NCI-H526 treated with DMSO at 0.1 percent for 48 hours (cell line): ENCODE results near the gene COTL1.
A peak's percentile ranks its signal among the peaks of the same experiment; 100 is the strongest.
"Not testable (repeated sequence)": the region's sequence is repeated elsewhere in the genome, so short reads cannot be mapped to it uniquely, and the experiment has no call there.

Source experiments
- DNase-seq: peaks from one replicate; lab custom pipeline; 2025; lab: John Stamatoyannopoulos, UW

COTL1 gene

DNA sequence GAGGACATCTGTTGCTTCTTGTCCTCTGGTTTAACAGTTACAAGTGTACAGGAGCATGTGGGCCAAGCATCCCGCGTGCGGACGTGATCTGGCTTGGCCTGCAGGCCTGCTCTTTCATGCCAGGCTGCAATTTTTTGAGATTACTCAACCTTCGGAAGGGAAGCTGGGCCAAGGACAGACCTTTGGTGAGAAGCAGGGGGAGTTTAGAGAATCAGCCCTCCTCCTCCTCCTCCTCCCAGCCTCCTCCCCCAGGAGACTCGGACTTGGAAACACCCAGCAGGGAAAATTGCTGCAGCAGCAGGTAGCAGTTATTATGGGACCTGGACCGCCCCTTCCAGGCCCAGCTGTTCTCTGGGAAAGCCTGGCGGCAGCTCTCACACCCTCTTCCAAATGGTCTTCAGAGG lies 25.3 kb upstream of the COTL1 start:
- DNase-seq, result no peak

DNA sequence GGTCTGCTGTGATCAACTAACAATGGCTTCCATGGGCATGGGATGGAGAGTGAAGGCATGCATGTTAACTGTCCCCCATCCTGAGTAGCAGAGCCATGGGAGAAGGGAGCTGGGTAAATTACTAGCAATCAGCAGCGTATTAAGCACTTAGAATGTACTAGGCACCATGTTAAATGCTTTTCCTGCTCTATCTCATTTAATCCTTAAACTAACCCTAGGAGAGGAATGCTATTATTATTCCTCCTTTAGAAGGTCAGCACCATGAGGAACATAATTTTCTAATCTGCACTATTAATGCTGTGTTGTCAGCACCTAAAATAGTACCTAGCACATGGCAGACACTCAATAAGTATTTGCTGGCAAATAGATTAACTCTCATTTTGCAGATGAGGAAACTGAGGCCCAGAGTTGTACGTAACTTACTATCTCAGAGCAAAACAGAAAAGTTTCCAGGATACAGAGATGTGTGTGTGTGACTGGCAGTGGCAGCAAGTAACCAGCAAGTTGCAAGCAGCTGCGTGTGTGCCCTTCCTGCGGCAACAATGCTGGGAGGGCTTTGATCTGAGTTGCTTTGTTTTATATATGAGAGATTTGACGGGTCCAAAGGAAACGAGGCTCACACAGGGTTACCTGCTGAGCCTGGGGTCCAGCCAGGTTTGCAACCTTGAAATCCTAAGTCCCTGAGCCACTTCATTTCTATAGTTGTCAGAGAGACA lies 23.9 kb upstream of the COTL1 start:
- no peak for DNase-seq

DNA sequence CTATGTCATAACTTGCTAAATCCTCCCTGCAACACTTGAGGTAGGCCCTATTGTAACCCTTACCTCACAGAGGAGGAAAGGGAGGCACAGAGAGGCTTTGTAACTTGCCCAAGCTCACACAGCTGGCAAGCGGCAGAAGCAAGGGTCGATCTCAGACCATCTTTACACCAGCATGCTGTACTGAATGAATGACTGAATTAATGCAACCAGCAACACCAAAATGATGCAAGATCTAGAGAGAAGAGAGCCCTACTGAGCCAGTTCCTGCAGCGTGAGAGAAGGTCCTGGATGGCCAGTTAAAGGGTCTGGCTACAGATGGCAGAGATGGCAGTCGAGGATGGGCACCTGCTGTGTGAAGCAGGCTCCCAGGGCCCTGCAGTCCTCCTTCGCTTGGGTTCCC lies 22.3 kb upstream of the COTL1 start:
- no peak for DNase-seq

DNA sequence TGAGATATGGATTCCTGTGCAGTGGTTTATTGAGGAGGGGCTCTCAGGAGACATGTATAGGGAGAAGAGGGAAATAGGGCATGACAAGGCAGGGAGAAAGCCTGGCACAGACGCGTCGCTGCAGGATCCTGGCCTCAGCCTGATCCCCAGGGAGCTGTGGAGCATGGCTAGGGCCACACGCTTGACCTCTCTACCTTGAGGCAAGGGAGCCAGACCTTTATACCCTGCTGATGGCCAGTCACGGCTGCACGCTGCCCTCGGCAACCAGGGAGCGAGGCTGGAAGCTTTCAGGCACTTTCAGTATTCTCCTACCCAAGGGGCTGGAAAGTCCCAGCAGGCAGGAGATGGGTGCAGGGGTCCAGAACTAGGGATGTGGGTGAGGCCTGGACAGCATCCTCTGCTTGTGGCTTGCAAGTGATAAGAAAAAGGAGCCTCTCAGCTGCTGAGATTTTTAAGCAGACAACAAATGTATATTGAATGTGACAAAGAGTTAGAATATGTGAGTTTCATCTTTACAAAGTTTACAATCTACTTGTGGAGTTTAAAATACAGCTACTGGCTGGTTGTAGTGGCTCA lies 20.4 kb upstream of the COTL1 start:
- DNase-seq, result no peak

DNA sequence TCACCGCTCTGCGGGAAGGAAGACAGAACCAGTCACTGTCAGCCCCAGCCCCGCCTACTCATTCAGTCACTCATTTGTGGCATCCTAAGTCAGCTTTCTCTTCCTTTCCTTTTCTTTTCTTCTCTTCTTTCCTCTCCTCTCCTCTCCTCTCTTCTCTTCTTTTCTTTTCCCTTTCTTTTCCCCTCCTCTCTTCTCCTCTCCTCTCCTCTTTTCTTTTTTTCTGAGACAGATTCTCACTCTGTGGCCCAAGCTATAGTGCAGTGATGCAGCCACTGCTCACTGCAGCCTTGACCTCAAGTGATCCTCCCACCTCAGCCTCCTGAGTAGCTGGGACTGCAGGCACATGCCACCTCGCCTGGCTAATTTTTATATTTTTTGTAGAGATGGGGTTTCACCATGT lies 19.8 kb upstream of the COTL1 start:
- no peak for DNase-seq

DNA sequence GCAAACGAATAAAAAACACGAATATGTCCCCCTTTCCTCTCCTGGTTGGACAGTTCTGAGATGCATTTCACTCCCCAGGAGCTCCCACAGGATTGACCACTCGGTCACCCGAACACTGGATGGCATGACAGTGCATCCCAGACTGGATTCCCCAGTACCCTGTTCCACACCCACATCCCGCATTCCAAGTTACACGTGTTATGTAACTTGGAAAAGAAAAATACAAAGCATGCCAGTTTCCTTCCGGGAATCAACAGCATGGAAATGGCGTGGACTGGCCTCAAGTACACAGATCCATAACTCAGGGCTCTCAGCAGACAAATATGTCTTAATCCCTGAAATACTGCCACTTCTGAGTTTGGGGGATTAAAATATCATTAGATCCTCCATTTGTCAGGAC lies 17.8 kb upstream of the COTL1 start:
- DNase-seq, result no peak

DNA sequence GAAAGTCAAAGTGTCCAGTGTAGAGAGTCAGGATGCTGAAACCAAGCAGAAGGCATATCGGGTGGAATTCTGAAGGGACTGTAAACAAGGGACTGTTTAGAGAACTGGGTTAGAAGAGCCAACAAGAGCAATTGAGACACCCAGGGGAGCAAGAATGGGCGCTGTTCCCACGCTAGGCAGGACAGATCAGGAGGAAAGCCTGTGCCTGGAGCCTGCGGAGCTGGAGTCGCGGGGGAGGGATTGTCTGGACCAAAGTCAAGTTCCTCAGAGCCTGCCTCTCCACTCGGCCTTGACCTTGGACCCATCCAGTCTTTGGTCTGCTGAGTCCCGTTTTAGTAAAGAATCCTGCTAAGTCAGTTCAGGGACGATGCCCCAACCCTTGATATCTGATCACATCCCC lies 15.7 kb upstream of the COTL1 start:
- no peak for DNase-seq

DNA sequence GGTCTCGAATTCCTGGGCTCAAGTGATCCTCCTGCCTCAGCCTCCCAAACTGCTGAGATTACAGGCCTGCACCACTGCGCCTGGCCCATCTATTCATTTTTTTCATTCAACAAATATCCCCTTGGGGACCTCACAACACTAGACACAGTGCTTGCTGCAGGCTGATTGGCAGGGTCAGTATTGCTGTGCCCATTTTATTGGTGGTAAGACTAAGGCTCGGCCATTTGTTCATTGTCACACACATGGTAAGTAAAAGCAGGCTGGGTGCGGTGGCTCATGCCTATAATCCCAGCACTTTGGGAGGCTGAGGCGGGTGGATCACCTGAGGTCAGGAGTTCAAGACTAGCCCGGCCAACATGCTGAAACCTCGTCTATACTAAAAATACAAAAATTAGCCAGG lies 15.0 kb upstream of the COTL1 start:
- DNase-seq, result not testable (repeated sequence)

DNA sequence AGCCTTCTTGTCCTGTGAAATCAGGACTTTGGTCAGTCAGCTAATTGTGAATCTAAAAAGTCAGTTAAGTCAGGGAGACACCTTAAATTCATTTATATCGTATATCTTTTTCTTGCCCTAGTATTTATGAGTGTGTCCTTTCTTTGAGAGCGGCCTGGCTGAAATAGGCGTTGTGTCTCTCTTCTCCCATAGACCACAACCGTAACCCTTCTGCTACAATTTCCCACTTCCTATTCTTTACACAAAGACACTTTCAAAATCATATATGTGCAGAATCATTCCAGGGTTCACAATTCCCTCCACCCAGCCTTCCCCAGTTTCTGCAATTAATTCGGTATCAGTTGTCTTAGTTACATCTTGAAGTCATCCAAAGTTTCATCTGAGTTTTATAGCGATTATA lies 14.0 kb upstream of the COTL1 start:
- DNase-seq, result no peak

DNA sequence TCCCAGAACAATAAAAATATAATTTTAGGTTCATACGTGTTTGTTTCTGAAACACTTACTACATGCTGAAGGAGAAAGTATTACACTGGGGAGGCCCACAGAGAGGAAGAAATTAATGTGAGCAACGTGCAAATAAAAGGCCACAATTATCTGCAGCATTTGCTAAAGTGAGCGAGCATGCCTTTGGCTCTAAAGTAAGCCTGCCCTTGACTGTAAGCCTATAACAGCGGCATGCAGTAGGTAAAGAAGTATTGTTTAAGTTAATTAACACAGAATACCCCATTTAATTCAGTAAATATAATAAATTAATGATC lies 13.2 kb upstream of the COTL1 start:
- DNase-seq, result no peak

DNA sequence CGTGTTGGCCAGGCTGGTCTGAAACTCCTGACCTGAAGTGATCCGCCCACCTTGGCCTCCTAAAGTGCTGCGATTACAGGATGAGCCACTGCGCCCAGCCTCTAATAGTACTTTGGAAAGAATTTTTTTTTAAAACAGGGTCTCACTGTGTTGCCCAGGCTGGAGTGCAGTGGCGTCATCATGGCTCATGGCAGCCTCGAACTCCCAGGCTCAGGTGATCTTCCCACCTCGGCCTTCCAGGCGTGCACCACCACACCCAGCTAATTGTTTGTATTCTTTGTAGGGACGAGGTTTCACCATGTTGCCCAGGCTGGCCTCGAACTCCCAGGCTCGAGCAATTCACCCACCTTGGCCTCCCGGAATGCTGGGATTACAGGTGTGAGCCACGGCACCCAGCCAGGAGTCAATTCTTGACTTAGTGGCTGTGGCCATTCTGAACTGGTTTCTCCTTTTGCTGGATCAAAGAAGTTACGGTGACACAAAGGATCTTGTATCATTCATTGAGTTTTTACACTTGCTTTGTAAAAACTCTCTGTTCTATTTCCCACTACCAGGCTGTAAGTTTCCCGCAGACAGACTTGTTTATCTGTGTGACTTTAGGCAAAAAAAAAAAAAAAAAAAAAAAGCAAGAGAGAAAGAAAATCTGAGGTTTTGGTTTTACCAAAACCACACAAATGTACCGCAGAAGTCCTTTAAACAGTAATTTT lies 12.7 kb upstream of the COTL1 start:
- DNase-seq, result no peak

DNA sequence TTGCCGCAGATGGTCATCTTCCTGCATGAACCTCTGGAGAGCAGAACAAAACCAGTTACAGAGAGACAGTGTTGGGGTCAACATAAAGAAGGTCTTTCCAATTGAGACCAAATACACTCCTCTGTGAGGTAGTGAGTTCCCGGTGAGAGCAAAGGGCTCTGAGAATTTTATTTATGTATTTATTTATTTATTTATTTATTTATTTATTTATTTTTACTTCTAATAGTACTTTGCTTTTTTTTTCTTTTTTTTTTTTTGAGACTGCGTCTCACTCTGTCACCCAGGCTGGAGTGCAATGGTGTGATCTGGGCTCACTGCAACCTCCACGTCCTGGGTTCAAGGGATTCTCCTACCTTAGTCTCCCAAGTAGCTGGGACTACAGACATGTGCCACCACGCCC lies 12.1 kb upstream of the COTL1 start:
- DNase-seq, result no peak

DNA sequence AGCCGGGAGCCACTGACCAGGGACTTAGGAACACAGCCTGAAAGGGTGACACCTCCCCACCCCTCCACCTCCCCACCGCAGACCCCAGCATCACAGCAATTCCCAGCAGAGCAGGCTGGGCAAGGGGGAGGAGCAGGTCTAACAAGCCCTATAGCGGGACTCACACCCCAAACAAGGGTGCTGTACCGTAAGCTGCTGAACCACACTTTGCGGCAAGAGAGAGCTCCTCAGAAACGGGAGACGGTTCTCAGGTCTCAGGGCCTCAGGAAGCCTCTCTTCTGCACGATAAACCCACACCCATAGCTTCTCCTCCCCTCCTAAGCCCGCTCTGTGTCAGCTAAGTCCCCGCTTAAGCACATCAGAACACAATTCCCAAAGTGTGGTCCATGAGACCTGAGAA lies 11.7 kb upstream of the COTL1 start:
- no peak for DNase-seq

DNA sequence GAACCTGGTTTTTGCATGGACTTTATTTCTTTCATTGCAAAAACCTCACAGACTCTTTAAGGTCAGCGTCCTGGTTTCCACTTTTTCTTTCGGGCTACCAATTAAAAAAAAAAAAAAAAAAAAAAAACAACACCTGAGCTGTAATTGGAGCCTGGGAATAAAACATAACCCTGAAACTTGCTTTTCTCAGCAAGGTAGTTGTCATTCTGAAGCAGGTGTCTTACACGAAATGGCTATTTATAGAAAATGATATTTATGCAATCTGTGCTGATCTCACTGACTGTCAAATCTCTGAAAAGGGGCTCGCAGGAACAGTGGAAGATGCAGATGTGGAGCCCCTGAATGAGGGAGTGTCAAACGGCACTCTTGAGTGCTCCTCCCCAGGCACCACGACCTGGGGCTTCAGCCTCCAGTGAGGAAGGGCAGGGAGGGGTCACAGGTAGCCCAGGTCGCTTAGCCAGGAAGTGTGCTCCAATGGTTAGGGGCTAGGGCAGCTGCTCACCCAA lies 10.4 kb upstream of the COTL1 start:
- DNase-seq, result no peak

DNA sequence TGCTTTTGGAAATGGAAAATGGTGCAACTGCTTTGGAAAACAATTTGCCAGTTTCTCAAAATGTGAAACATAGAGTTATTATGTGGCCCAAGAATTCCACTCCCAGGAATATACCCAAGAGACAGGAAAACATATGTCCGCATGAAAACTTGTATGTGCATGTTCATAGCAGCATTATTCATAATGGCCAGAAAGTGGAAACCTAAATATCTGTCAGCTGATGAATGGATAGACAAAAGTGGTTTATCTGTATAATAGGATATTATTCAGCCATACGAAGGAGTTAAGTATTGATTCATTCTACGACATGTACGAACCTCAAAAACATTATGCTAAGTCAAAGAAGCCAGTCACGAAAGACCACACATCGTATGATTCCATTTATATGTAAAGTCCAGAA lies 7.7 kb upstream of the COTL1 start:
- DNase-seq, result no peak

DNA sequence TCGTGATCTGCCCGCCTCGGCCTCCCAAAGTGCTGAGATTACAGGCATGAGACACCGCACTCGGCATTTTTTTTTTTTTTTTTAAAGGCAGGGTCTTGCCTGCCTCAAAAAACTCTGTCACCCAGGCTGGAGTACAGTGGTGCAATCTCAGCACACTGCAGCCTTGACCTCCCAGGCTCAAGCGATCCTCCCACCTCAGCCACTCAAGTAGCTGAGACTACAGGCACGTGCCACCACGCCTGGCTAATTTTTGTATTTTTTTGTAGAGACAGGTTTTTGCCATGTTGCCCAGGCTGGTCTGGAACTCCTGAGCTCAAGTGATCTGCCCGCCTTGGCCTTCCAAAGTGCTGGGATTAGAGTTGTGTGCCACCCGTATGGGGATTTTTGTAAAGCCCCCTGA lies 3.0 kb upstream of the COTL1 start:
- not testable (repeated sequence) for DNase-seq

DNA sequence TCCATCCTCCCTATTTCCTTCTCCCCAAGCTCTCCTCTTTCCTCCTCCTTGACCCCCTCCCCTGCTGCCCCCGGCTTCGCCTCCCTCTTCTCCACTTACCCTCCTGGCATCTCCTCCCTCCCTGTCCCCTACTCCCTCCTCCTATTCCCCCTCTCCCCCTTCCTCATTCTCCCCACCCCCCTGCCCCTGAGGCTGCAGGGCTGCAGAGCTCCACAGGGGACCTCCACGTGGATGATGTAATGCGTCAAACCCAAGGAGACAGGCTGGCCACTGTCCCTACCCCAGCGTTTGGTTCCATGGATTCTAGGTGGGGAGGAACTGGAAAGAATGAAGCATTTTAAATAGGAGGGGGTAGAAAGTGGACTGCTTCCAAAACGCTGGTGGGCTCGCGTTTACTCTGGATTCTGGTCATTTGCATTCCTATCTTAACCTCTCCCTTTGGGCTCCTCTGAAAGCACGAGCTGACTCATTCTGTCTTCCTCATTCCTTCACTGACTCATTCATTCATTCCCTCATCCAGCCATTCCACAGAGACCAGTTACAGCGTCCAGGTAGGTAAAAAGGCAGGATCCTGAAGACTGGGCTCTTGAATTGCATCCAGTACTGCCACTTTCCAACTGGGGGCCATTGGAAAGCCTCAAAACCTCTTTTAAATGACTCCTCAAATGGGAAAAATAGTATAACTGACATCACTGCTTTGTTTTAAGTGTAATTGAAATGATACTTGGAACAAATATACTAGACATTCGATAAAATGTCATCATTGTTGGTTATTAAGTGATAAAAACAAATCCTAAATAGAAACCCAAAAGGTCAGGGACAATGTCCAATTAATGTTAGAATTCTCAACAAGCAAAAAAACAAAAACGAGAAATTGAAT lies 943 bp upstream of the COTL1 start:
- DNase-seq, result no peak

DNA sequence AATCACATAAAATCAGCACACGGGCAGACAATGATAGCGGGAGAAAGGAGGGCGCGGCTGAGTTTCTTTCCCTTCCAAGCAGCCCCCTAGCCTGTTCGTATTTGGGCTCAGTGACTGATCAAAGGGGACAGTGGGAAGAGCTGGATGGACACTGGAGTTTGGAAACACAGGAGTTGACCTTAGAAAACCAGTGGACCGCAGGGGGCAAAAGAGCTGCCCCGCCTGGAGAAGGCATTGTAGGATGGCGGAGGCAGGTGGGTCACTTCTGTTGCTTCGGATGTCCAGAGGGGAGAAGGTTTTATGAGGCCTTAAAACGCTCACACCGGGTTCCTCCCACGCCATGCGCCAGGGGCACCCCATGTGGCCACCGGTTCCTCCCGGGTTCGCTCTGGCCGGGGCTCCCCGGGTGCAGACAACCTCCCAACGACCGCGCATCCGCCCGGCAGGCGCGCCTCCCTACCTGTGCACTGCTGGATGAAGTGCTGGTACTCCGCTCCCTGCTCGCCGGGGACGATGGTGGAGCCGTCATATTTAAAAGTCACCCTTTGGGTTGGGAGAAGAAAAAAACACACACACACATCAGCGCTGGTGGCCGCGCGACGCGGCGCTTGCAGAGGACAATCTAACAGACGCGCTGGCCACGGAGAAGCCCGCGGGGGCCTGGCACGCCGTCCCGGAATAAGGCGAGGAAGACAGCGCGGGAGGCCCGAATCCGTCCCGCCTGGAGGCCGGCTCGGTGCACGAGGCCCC lies 662 bp downstream of the COTL1 start:
- no peak for DNase-seq

DNA sequence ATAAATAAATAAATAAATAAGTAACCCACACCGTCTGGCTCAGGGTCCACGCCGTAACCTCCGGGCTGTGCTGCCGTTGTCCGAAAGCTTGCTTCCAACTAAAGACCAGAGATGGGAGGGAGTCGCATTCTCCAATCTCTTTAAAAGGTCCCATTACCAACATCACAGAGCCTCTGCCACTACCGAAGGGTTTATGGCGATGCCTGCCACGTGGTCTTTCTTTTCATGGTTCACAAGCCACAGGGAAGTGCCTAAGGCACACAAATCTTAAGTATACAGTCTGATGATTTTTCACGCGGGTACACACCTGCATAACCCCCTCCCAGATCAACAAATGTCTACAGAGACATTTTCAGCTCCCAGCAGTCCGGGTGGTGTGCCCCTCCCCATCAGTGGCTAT lies 1.4 kb downstream of the COTL1 start:
- DNase-seq, result peak; percentile 21

DNA sequence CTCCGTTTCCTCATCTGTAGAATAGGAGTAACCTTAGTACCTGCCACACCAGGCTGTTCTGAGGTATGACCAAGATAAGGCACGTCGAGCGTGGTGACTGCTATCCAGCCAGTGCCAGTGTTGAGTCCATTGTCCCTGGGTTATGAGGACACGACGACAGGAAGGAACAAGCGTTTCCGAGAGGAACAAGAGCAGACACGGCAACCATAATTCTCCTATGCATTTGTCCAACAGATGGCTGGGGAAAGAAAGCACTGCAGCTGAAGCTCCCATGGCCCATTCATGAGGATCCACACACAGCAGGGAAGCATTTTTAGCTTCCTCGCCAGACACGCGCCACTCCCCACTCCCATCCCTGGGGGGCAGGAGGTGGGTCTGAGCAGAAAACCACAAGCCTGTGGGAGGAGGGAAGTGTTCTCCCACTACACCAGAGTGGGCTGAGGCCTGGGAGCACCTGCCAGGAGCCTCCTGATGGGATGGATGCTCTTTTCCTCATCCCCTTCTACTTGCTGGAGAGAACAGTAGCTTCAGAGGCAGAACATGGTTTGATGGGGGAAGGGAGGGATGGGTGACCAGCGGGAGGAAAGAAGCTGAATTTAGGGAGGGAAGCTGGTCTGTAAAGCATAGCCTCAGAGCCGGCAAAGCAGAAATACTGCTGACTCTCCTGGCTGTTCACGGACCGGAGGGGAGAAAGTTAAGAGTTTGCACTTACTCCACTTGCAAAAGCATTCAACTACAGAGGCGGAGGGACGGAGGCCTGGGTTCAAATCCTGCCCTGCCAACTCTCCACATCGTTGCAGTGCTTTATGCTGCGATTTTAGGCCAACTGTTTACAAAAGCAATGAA lies 2.7 kb downstream of the COTL1 start:
- no peak for DNase-seq

DNA sequence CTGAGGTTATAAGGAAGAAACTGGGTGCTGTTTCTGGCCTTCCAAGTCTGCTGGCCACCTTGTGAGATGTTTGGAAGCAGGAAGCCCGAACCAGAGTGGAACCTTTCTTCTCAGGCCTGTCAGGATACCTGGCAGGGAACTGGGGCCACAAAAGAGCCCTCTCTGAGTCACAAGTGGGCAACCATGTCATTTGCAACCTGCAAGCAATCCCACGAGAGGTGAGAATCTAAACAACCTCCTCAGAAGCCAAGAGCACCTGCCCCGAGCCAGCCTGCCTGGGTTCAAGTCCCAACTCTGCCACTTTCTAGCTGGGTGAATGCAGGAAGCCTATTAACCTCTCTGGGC lies 3.3 kb downstream of the COTL1 start:
- DNase-seq, result no peak
